Nephron (organoid): ENCODE results near the gene IL25.

Source experiments
- H3K27ac Mint-ChIP-seq, 3 experiments: 2 replicates each; pipeline ENCODE4 v1.8.0; 2020; ENCODE audit warnings: mixed read lengths in 3 of 3, mild to moderate bottlenecking in 2 of 3, moderate library complexity in 1 of 3
- H3K27me3 Mint-ChIP-seq: 2 replicates; pipeline ENCODE4 v1.8.0; 2021; ENCODE audit warnings: low read depth, mild to moderate bottlenecking, moderate library complexity, mixed read lengths
- H3K36me3 Mint-ChIP-seq: 2 replicates; pipeline ENCODE4 v1.8.0; 2020; ENCODE audit warnings: low read depth, mixed read lengths
- H3K4me1 Mint-ChIP-seq: 2 replicates; pipeline ENCODE4 v1.8.0; 2020; ENCODE audit warnings: mixed read lengths
- H3K4me3 Mint-ChIP-seq, 3 experiments: 2 replicates each; pipeline ENCODE4 v1.8.0; 2020; ENCODE audit warnings: mild to moderate bottlenecking in 3 of 3, mixed read lengths in 3 of 3, moderate library complexity in 2 of 3
- H3K9me3 Mint-ChIP-seq: 2 replicates; pipeline ENCODE4 v1.8.0; 2020; ENCODE audit warnings: mixed read lengths
- TF ChIP-seq, protein P1 (sequence below), 3 experiments: fragments of 200-600 bp; sonication (generic); IDR thresholded peaks; one replicate each; pipeline ENCODE4 v1.5.0; 2021; ENCODE audit warnings: antibody characterized with exemption in 3 of 3; ENCODE audit not compliant: unreplicated experiment in 3 of 3

IL25 gene

GRCh38 chr14:23378612-23379220 lies 6.1 kb downstream of the IL25 start:
- H3K36me3 Mint-ChIP-seq = no peaks in the 10 kb centered on the region
- H3K4me1 Mint-ChIP-seq = peaks cover 17% of the 10 kb centered on the region
- peaks cover 24% of the 10 kb centered on the region for H3K27me3 Mint-ChIP-seq
- no peak overlapping the region for H3K27ac Mint-ChIP-seq
- TF ChIP-seq, protein P1, sequence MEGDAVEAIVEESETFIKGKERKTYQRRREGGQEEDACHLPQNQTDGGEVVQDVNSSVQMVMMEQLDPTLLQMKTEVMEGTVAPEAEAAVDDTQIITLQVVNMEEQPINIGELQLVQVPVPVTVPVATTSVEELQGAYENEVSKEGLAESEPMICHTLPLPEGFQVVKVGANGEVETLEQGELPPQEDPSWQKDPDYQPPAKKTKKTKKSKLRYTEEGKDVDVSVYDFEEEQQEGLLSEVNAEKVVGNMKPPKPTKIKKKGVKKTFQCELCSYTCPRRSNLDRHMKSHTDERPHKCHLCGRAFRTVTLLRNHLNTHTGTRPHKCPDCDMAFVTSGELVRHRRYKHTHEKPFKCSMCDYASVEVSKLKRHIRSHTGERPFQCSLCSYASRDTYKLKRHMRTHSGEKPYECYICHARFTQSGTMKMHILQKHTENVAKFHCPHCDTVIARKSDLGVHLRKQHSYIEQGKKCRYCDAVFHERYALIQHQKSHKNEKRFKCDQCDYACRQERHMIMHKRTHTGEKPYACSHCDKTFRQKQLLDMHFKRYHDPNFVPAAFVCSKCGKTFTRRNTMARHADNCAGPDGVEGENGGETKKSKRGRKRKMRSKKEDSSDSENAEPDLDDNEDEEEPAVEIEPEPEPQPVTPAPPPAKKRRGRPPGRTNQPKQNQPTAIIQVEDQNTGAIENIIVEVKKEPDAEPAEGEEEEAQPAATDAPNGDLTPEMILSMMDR (IDR thresholded peaks at IDR 0.05; ENCODE audit: unreplicated experiment in 3 of 3) = no peak
- H3K4me3 Mint-ChIP-seq = no peak overlapping the region
- H3K9me3 Mint-ChIP-seq = no peaks in the 10 kb centered on the region

- Mint-ChIP-seq H3K4me1 (peaks cover 17% of the 10 kb centered on the region), H3K4me3 (no peak overlapping the region), H3K27ac (no peak overlapping the region), H3K36me3 (no peaks in the 10 kb centered on the region), H3K9me3 (no peaks in the 10 kb centered on the region), H3K27me3 (peaks cover 27% of the 10 kb centered on the region)
- TF ChIP-seq, protein P1 (IDR thresholded peaks at IDR 0.05; ENCODE audit: unreplicated experiment in 3 of 3) = peak; percentile 65 to 72 (median 69)
Measured at GRCh38 chr14:23379366-23380196, 7.0 kb downstream of the IL25 start.

DNA sequence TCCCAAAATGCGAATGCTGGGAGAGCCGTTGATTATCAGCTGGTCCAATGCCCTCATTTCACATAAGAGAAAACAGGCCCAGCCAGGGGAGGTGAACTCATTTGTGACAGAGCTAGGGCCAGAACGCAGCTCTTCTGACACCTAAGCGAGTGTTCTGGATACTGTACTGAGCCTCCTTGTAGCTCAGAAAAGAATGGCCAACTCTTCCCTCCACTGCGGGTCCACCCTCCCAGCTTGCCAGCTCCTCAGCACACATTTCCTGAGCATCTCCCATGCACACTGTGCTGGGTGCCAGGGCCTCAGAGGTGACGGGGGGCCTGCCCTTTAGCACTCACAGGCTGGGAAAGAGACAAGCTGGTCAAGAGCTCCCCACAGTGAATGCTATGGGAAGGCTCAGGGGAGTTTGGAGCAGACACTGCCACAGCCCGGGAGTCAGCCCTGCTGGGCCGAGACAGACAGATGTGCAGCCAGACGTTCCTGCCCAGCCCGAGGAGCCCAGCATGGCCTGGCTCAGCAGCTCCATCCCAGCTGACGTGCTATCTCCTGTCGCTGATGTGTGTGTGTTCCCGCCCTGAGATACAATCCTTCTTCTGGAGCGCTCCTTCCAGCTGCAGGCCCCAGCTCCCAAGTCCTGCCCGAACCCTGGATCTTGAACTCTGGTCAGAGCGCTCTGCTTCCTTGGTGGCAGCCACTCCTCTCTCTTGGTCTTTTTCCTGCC lies 7.7 kb downstream of the IL25 start:
- no peaks in the 10 kb centered on the region for H3K9me3 Mint-ChIP-seq
- no peaks in the 10 kb centered on the region for H3K36me3 Mint-ChIP-seq
- H3K4me1 Mint-ChIP-seq = peaks cover 23% of the 10 kb centered on the region
- peak overlapping the region in 2 of 3 experiments; percentile 27 to 46 for H3K27ac Mint-ChIP-seq
- peaks cover 27% of the 10 kb centered on the region for H3K27me3 Mint-ChIP-seq
- no peak overlapping the region for H3K4me3 Mint-ChIP-seq
- TF ChIP-seq, protein P1 (IDR thresholded peaks at IDR 0.05; ENCODE audit: unreplicated experiment in 3 of 3) = no peak

DNA sequence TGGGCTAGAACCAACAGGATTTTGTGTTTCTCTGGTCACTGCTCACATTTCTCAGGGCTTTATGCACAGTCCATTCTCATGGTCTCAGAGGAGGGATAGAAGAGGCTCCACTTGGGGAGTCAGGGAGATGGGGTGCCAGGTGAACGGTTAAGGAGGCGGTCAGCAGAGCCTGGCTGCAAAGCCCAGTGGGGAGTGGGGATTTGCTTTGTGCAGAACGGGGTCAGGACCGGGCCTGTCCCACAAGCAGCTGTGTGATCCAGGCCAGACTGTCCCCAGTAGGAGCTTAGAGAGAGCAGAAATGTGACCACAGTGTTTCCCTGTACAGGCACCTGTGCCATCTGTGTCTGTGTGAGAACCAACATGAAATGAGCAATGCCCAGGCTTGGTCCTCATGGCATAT lies 8.4 kb downstream of the IL25 start:
- Mint-ChIP-seq H3K27me3 (peaks cover 27% of the 10 kb centered on the region), H3K4me3 (no peak overlapping the region), H3K4me1 (peaks cover 23% of the 10 kb centered on the region)

DNA sequence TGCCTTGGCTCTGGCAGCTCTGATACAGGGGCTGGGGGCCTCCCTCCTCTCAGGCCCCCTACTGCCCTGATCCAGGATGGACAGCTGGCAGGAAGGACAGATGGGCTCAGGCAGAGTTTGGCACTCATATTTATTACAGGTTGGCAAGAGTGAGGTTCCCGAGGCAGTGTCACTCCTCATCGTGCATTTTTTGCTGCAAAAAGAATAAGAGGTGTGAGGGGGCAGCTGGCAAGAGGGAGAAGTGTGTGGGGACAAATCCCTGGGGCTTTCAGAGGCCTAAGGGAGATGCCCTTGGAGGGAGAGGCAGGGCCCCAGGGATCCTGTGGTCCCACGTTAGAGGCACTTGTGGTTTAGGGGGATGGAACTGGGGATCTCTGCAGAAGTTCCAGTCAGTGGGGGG lies 9.3 kb downstream of the IL25 start:
- H3K36me3 Mint-ChIP-seq = no peaks in the 10 kb centered on the region
- peaks cover 19% of the 10 kb centered on the region for H3K4me1 Mint-ChIP-seq
- peaks cover 27% of the 10 kb centered on the region for H3K27me3 Mint-ChIP-seq
- TF ChIP-seq, protein P1 (IDR thresholded peaks at IDR 0.05; ENCODE audit: unreplicated experiment in 3 of 3) = no peak
- H3K4me3 Mint-ChIP-seq = no peak overlapping the region
- H3K27ac Mint-ChIP-seq = no peak overlapping the region
- H3K9me3 Mint-ChIP-seq = no peaks in the 10 kb centered on the region

More for the DNA sequence above, 8.4 kb downstream of the IL25 start:
- TF ChIP-seq, protein P1 (IDR thresholded peaks at IDR 0.05; ENCODE audit: unreplicated experiment in 3 of 3) = no peak
- no peaks in the 10 kb centered on the region for H3K36me3 Mint-ChIP-seq
- peak overlapping the region in 2 of 3 experiments; percentile 27 to 46 for H3K27ac Mint-ChIP-seq
- no peaks in the 10 kb centered on the region for H3K9me3 Mint-ChIP-seq
